ENCODE measurements around the gene PTPRN2. TPM values are rescaled to one million over a fixed set of nuclear protein-coding genes. Genes with fewer than 3 reads are reported as not detected.

PTPRN2 gene
- total RNA-seq, 1 donor from 2014 or later: 11.4 TPM

DNA sequence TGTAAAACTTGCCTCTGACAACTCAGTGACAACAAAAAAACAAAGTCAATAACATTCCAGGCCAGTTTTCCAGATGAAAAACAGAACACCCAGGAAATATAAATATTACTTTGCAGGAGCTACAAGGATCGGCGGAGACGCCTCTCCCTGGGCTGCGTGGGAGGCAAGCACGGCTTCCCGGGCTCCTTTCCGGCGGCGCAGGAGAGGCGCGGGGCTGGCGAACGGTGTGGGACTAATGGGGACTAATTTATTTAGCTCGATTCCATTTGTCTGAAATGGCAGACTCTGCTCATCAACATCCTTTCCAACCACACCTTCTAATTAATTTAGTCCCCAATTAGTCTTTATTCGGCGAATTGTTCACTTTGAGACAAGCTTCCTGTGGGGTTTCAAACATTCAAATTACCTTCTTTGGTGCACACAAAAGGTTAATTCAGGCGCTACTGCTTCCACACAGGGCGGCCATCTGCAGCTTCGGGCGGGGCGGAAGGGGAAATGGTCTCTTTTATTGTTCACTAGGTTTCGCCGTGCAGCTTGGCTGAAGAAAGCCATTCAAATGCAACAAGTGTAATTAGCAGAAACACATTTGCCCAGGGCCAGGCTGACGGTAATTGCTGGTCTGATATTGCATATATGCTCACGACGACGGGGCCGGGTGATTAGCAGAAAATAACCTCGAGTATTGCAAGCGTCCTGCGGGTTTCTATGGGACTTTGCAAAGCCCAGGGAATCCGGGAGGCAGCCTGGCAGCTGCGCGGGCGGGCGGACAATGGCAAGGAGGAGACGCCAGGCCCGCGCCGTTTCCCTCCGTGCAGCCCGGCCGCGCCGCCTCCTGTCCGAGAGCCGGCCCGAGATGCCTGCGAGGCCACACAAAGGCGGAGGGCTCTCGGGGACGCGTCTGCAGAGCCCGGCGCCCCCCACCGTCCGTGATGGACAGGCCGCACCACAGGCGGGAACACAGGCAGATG, 270.1 kb downstream of the PTPRN2 start:
- no peak overlapping the region for H3K27ac Mint-ChIP-seq
- peaks cover 10% of the 10 kb centered on the region for H3K9me3 Mint-ChIP-seq (ENCODE audit: low read depth)
- peak overlapping the region; percentile 48 for H3K4me3 Mint-ChIP-seq (ENCODE audit: low read depth)
- no peaks in the 10 kb centered on the region for H3K4me1 Mint-ChIP-seq (ENCODE audit: low read depth)
- H3K27me3 Mint-ChIP-seq: peaks cover 17% of the 10 kb centered on the region
- DNase-seq (ENCODE audit: low spot score, unreplicated experiment): peak; percentile 34
- TF ChIP-seq, protein P1, sequence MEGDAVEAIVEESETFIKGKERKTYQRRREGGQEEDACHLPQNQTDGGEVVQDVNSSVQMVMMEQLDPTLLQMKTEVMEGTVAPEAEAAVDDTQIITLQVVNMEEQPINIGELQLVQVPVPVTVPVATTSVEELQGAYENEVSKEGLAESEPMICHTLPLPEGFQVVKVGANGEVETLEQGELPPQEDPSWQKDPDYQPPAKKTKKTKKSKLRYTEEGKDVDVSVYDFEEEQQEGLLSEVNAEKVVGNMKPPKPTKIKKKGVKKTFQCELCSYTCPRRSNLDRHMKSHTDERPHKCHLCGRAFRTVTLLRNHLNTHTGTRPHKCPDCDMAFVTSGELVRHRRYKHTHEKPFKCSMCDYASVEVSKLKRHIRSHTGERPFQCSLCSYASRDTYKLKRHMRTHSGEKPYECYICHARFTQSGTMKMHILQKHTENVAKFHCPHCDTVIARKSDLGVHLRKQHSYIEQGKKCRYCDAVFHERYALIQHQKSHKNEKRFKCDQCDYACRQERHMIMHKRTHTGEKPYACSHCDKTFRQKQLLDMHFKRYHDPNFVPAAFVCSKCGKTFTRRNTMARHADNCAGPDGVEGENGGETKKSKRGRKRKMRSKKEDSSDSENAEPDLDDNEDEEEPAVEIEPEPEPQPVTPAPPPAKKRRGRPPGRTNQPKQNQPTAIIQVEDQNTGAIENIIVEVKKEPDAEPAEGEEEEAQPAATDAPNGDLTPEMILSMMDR (IDR thresholded peaks at IDR 0.05; ENCODE audit: unreplicated experiment): peak; percentile 21
- peaks cover 5% of the 10 kb centered on the region for H3K36me3 Mint-ChIP-seq (ENCODE audit: insufficient read depth)

DNA sequence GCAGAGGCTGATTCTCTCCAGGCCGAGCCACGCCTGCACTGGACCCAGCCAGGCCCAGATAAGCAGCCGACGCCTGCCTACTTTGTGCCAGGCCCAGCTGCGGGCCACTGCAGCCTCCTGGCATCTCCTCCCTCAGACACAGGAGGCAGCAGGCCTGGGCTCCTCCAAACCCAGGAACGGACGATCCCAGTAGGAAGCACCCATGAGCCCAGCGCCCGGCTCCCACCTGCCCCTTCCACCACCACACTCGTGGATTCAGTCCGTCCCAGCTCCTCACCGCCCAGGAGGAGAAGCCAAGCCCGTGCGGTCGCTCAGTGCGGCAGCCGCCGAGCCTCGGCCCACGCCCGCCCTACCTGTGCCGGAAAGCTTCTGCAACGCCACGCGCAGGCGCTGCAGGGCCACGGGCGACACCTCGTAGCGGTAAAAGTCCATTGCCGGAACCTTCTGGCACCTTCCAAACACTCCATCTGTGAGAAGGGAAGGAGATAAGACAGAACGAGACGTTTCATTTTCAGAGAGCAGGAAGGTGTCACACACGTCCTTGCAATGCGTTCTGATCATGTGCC, 271.1 kb downstream of the PTPRN2 start:
- H3K27ac Mint-ChIP-seq: no peak overlapping the region

DNA sequence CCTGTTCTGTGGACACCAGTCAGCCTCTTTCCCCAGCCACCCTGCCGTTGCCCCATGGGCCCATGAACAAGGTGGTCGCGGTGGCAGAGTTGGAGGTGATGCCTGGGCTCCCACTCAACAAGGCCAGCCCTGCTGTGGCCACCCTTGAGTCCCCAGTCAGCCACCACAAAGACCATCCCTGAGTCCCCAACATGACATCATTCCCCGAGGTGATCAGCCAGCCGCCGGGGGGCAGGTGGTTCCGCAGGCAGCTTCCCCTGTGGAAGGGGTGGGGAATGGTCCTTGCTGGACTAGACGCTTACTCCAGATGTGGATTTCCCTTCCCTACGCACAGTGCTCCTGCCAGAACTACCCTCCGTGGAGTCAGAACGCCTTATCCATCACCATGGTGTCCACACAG, 271.7 kb downstream of the PTPRN2 start:
- Mint-ChIP-seq H3K36me3 (ENCODE audit: insufficient read depth) (peaks cover 5% of the 10 kb centered on the region), H3K27me3 (peaks cover 8% of the 10 kb centered on the region), H3K4me1 (ENCODE audit: low read depth) (no peaks in the 10 kb centered on the region), H3K27ac (no peak overlapping the region), H3K4me3 (ENCODE audit: low read depth) (no peak overlapping the region), H3K9me3 (ENCODE audit: low read depth) (peaks cover 16% of the 10 kb centered on the region)
- TF ChIP-seq, protein P1 (IDR thresholded peaks at IDR 0.05; ENCODE audit: unreplicated experiment): no peak
- DNase-seq (ENCODE audit: low spot score, unreplicated experiment): no peak

More for the DNA sequence above, 271.1 kb downstream of the PTPRN2 start:
- Mint-ChIP-seq H3K4me3 (ENCODE audit: low read depth) (no peak overlapping the region), H3K9me3 (ENCODE audit: low read depth) (peaks cover 16% of the 10 kb centered on the region), H3K27me3 (peaks cover 11% of the 10 kb centered on the region), H3K4me1 (ENCODE audit: low read depth) (no peaks in the 10 kb centered on the region), H3K36me3 (ENCODE audit: insufficient read depth) (peaks cover 5% of the 10 kb centered on the region)
- DNase-seq (ENCODE audit: low spot score, unreplicated experiment): no peak
- TF ChIP-seq, protein P1 (IDR thresholded peaks at IDR 0.05; ENCODE audit: unreplicated experiment): no peak

DNA sequence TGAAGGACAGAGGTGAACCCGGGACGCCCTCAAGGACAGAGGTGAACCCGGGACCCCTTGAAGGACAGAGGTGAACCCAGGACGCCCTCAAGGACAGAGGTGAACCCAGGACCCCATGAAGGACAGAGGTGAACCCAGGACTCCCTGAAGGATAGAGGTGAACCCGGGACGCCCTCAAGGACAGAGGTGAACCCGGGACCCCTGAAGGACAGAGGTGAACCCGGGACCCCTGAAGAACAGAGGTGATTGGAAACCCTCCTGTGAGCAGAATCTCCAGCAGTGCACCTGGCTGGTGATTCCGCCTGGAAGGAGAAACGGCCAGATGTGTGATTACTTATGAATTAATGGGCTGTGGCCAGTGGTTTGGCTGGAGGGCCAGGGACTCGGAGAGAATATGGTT, 272.3 kb downstream of the PTPRN2 start:
- peaks cover 5% of the 10 kb centered on the region for H3K36me3 Mint-ChIP-seq (ENCODE audit: insufficient read depth)
- H3K9me3 Mint-ChIP-seq (ENCODE audit: low read depth): peaks cover 16% of the 10 kb centered on the region

DNA sequence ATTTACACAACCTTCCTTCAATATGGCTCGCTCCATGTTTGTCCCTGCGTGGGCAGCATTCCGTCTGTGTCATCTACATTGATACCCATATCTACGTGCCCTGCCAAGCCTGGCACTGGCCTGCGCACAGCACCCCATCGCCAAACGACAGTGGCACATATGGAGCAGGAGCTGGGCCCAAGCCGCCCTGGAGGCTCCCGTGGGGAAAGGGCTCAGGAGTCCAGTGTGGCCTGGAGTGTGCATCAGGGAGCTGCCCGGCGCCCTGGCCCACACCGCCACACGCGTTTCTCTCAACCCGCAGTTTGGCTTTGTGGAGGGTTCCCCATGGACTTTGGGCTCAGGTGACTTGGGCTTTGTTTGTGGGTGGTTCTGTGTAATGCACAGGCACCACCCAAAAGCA, 273.2 kb downstream of the PTPRN2 start:
- peaks cover 16% of the 10 kb centered on the region for H3K9me3 Mint-ChIP-seq (ENCODE audit: low read depth)
- peaks cover 5% of the 10 kb centered on the region for H3K36me3 Mint-ChIP-seq (ENCODE audit: insufficient read depth)
- peak overlapping the region; percentile 77 for H3K27ac Mint-ChIP-seq
- peaks cover 8% of the 10 kb centered on the region for H3K27me3 Mint-ChIP-seq
- TF ChIP-seq, protein P1 (IDR thresholded peaks at IDR 0.05; ENCODE audit: unreplicated experiment): no peak
- DNase-seq (ENCODE audit: low spot score, unreplicated experiment): no peak
- no peak overlapping the region for H3K4me3 Mint-ChIP-seq (ENCODE audit: low read depth)
- no peaks in the 10 kb centered on the region for H3K4me1 Mint-ChIP-seq (ENCODE audit: low read depth)

More for the DNA sequence above, 272.3 kb downstream of the PTPRN2 start:
- Mint-ChIP-seq H3K4me3 (ENCODE audit: low read depth) (no peak overlapping the region), H3K4me1 (ENCODE audit: low read depth) (no peaks in the 10 kb centered on the region), H3K27ac (no peak overlapping the region), H3K27me3 (peaks cover 8% of the 10 kb centered on the region)
- DNase-seq (ENCODE audit: low spot score, unreplicated experiment): no peak
- TF ChIP-seq, protein P1 (IDR thresholded peaks at IDR 0.05; ENCODE audit: unreplicated experiment): no peak
